Calu3 (cell line): ENCODE data around the gene KMO. TPM values are rescaled to one million over a fixed set of nuclear protein-coding genes. Genes with fewer than 3 reads are reported as not detected.

Experiments used
- BruUV-seq: library from RNA; stranded (reverse); fragments of 400-500 nt; replicated peaks from 2 replicates; lab custom pipeline; 2021; lab: Mats Ljungman, UMichigan
- CTCF ChIA-PET: fragments of 300-600 bp; sonication (Branson Sonifier 250); formaldehyde crosslinking; loops from one replicate; lab custom pipeline; 2022; ENCODE audit warnings: antibody characterized with exemption; lab: Charles Lee
- DNase-seq: peaks from one replicate; pipeline ENCODE4 v3.0.0; 2022
- H3K27ac Mint-ChIP-seq: one replicate; pipeline ENCODE4 v1.8.0; 2022; ENCODE audit warnings: mixed read lengths; ENCODE audit not compliant: unreplicated experiment
- H3K27me3 Mint-ChIP-seq: one replicate; pipeline ENCODE4 v1.8.0; 2022; ENCODE audit warnings: mixed read lengths; ENCODE audit not compliant: unreplicated experiment
- H3K36me3 Mint-ChIP-seq: one replicate; pipeline ENCODE4 v1.8.0; 2022; ENCODE audit warnings: mild to moderate bottlenecking, moderate library complexity, mixed read lengths; ENCODE audit not compliant: insufficient read depth, unreplicated experiment
- H3K4me1 Mint-ChIP-seq: one replicate; pipeline ENCODE4 v1.8.0; 2022; ENCODE audit warnings: mild to moderate bottlenecking, low read depth, mixed read lengths; ENCODE audit not compliant: unreplicated experiment
- H3K4me3 Mint-ChIP-seq: one replicate; pipeline ENCODE4 v1.8.0; 2022; ENCODE audit warnings: mild to moderate bottlenecking, low read depth, moderate library complexity, mixed read lengths; ENCODE audit not compliant: unreplicated experiment
- H3K9me3 Mint-ChIP-seq: one replicate; pipeline ENCODE4 v1.8.0; 2022; ENCODE audit warnings: low read depth, mixed read lengths; ENCODE audit not compliant: unreplicated experiment
- intact Hi-C: fragments of 100-400 bp; cut with micrococcal nuclease; formaldehyde crosslinking; loops from one replicate; pipeline ENCODE4 v1.10.0; 2022; ENCODE audit not compliant: unreplicated experiment
- total RNA-seq: library from RNA; stranded (reverse); gene quantifications from 2 replicates; pipeline ENCODE4 v1.2.3, GENCODE V29; 2022
- TF ChIP-seq, protein P1 (sequence below): fragments of 200-600 bp; IDR thresholded peaks from one replicate; pipeline ENCODE4 v1.8.0; 2022; ENCODE audit warnings: antibody characterized with exemption; ENCODE audit not compliant: unreplicated experiment

Gene KMO
- total RNA-seq, 1 experiment from 2014 or later: 0.85 TPM

DNA sequence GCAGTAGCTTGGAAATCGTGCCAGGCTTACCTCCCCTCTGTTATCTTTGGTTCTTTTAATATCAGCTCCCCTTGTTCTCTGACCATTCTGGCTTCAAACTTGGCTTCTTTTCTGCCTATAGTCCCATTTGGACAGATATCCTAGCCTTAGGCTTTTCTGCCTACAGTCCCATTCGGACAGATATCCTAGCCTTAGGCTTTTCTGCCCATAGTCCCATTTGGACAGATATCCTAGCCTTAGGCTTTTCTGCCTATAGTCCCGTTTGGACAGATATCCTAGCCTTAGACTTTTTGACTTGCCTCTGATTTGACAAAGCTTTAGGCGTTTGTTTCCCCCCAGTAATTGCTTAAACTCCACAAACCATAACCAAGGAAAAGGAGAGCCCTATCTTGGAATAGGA lies 82.4 kb downstream of the KMO start:
- CTCF ChIA-PET: no interaction called here
- TF ChIP-seq, protein P1, sequence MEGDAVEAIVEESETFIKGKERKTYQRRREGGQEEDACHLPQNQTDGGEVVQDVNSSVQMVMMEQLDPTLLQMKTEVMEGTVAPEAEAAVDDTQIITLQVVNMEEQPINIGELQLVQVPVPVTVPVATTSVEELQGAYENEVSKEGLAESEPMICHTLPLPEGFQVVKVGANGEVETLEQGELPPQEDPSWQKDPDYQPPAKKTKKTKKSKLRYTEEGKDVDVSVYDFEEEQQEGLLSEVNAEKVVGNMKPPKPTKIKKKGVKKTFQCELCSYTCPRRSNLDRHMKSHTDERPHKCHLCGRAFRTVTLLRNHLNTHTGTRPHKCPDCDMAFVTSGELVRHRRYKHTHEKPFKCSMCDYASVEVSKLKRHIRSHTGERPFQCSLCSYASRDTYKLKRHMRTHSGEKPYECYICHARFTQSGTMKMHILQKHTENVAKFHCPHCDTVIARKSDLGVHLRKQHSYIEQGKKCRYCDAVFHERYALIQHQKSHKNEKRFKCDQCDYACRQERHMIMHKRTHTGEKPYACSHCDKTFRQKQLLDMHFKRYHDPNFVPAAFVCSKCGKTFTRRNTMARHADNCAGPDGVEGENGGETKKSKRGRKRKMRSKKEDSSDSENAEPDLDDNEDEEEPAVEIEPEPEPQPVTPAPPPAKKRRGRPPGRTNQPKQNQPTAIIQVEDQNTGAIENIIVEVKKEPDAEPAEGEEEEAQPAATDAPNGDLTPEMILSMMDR: no peak
- Mint-ChIP-seq H3K4me3 (no peak overlapping the region), H3K9me3 (no peaks in the 10 kb centered on the region), H3K4me1 (peaks cover 40% of the 10 kb centered on the region), H3K27ac (peak overlapping the region; percentile 80), H3K27me3 (no peaks in the 10 kb centered on the region), H3K36me3 (peaks cover 12% of the 10 kb centered on the region)
- BruUV-seq: no TSS peak
- DNase-seq: no peak
- intact Hi-C loops: loop anchor here (5.0 to 10.0 kb wide), 3 partner anchors 82 to 370 kb away; partner anchors contain the start of gene KMO

DNA sequence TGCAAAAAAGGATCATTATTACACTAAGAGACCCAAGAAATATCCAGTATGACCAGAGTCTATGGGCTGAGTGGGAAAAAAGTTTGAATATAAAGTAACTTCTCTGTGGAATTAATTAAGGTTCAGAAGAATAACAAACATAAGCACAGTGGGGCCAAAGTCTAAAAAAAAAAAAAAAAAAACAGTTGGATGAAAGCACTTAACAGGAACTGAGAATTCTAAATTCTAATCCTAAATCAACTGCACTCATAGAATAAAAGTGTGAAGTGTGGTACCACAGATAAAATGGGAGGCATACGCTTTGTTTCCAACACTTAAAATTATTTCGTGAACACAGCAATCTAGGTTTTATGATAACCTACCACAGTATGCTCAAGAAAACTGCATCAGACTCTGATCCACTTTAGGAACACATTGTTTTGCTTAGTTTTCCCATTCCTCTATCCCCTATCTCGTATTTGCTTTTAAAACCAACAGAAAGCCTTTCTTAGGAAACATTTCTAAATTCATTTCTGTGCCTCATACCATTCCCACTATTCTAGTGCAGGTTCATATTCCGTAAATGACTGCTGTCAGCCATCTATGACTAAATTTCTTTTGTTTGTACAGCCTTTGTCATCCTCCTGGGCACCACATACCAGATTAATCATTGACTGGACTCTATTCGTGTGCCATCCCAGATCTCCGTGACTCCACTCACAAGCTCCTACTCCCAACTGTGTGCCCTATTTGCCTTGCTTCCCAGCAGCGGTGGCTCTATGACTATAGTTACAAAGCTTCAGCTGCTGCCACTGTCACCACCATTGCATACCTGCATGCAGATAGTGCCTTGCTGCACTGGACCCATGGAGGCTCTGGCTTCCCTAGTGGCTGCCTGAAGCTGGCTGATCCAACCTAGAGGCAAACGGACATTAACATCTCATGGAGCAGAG lies 83.1 kb downstream of the KMO start:
- H3K27me3 Mint-ChIP-seq: no peaks in the 10 kb centered on the region
- no peaks in the 10 kb centered on the region for H3K9me3 Mint-ChIP-seq
- DNase-seq: peak; percentile 51
- TSS peak; percentile 16 for BruUV-seq
- peaks cover 12% of the 10 kb centered on the region for H3K36me3 Mint-ChIP-seq
- H3K27ac Mint-ChIP-seq: peak overlapping the region; percentile 80
- TF ChIP-seq, protein P1: no peak
- peaks cover 42% of the 10 kb centered on the region for H3K4me1 Mint-ChIP-seq
- CTCF ChIA-PET: interaction anchor here (0.6 to 1.3 kb wide), 3 partner anchors 9 to 12 kb away, joined by 3 to 6 read pairs (median 4); no protein-coding TSS in a partner anchor
- H3K4me3 Mint-ChIP-seq: peak overlapping the region; percentile 57
- intact Hi-C loops: loop anchor here (1.0 to 10.0 kb wide), 2 partner anchors 12 to 369 kb away; no protein-coding TSS in a partner anchor

DNA sequence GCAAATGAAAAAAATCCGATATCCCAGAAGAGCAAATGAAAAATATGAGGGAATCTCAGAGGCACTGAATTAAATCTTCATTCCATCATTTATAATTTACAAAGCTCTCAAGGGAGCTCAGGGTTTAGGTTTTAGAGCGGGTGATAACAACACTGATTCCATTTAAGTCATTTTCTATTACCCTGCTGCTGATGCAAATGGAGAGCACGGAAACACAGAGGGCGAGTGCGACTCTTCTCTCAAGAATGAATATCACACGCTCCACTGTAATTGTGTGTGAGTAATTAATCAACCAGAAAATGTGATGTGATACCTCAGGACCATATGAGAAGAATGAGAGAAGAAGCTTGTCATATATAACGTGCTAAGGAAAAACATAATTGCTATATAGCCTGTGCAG lies 85.2 kb downstream of the KMO start:
- CTCF ChIA-PET: no interaction called here
- BruUV-seq: no TSS peak
- no peak for DNase-seq
- Mint-ChIP-seq H3K27me3 (no peaks in the 10 kb centered on the region), H3K9me3 (no peaks in the 10 kb centered on the region), H3K4me3 (no peak overlapping the region), H3K4me1 (peaks cover 54% of the 10 kb centered on the region), H3K36me3 (peaks cover 11% of the 10 kb centered on the region), H3K27ac (no peak overlapping the region)
- intact Hi-C loops: loop anchor here (10.0 kb wide), 1 partner anchor 367 kb away; no protein-coding TSS in a partner anchor
- TF ChIP-seq, protein P1: no peak

DNA sequence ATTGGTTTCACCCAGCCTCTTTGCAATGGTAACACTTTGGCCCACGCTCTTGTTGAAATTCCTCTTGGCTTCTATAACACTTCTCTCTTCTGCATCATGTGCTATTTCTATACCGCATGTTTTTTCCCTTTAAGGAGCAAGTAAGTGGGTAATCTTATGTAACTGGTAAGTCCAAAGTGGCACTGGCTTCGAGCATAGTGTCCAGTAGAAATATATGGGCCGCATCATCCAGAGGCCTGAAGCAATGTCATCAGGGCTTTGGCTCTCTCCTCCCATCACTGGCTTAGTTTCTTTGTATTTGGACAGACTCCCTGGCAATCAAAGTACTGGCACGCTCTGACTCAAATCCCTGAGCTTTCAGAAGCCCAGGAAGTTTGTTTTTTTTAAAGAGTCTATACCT lies 90.5 kb downstream of the KMO start:
- Mint-ChIP-seq H3K27ac (no peak overlapping the region), H3K4me1 (peaks cover 48% of the 10 kb centered on the region), H3K36me3 (no peaks in the 10 kb centered on the region), H3K9me3 (no peaks in the 10 kb centered on the region), H3K27me3 (no peaks in the 10 kb centered on the region), H3K4me3 (no peak overlapping the region)
- TF ChIP-seq, protein P1: no peak
- no TSS peak for BruUV-seq
- CTCF ChIA-PET: interaction anchor here (0.8 kb wide), 1 partner anchor 12 kb away, joined by 4 read pairs; no protein-coding TSS in a partner anchor
- DNase-seq: no peak
- intact Hi-C loops: no loop called here
